ENCODE results near the gene HMCN2. TPM values are rescaled to one million over a fixed set of nuclear protein-coding genes. Genes with fewer than 3 reads are reported as not detected.

The HMCN2 gene
- total RNA-seq, 1 donor from 2014 or later, result not detected

- Mint-ChIP-seq H3K36me3 (ENCODE audit: low read depth) (no peaks in the 10 kb centered on the region), H3K27me3 (peaks cover 37% of the 10 kb centered on the region), H3K4me1 (no peaks in the 10 kb centered on the region), H3K27ac (no peak overlapping the region), H3K4me3 (no peak overlapping the region), H3K9me3 (no peaks in the 10 kb centered on the region)
- no peak for ATAC-seq (ENCODE audit: low read depth)
- ChIA-PET CTCF (no interaction called here), POLR2A (interaction anchor here (0.6 kb wide), 1 partner anchor 621 kb away, joined by 3 read pairs; no protein-coding TSS in a partner anchor)
- intact Hi-C loops (cut with micrococcal nuclease), result no loop called here
- TF ChIP-seq CTCF (IDR thresholded peaks at IDR 0.05), result no peak
- no peak for DNase-seq
Measured at GRCh38 chr9:130287736-130288135, 22.2 kb downstream of the HMCN2 start.

- CTCF ChIA-PET, result no interaction called here
- H3K36me3 Mint-ChIP-seq (ENCODE audit: low read depth), result no peaks in the 10 kb centered on the region
- peaks cover 38% of the 10 kb centered on the region for H3K27me3 Mint-ChIP-seq
- H3K4me1 Mint-ChIP-seq, result no peaks in the 10 kb centered on the region
- no peak for TF ChIP-seq CTCF (IDR thresholded peaks at IDR 0.05)
- DNase-seq (no peak), ATAC-seq (ENCODE audit: low read depth) (no peak)
- no peak overlapping the region for H3K27ac Mint-ChIP-seq
- POLR2A ChIA-PET, result interaction anchor here (0.6 kb wide), 1 partner anchor 622 kb away, joined by 3 read pairs; no protein-coding TSS in a partner anchor
- intact Hi-C loops (cut with micrococcal nuclease), result no loop called here
- H3K9me3 Mint-ChIP-seq, result no peaks in the 10 kb centered on the region
- H3K4me3 Mint-ChIP-seq, result no peak overlapping the region
Measured at GRCh38 chr9:130288393-130288792, 22.8 kb downstream of the HMCN2 start.

- CTCF ChIA-PET, result no interaction called here
- no peak for TF ChIP-seq CTCF (IDR thresholded peaks at IDR 0.05)
Measured at GRCh38 chr9:130288926-130289690, 23.5 kb downstream of the HMCN2 start.

GRCh38 chr9:130289711-130290241, 24.2 kb downstream of the HMCN2 start:
- no peak for DNase-seq
- intact Hi-C loops (cut with micrococcal nuclease), result no loop called here
- no peak overlapping the region for H3K27ac Mint-ChIP-seq
- no peak for TF ChIP-seq CTCF (IDR thresholded peaks at IDR 0.05)
- H3K36me3 Mint-ChIP-seq (ENCODE audit: low read depth), result no peaks in the 10 kb centered on the region
- no peak for ATAC-seq (ENCODE audit: low read depth)
- CTCF ChIA-PET, result no interaction called here
- no peaks in the 10 kb centered on the region for H3K4me1 Mint-ChIP-seq
- no peaks in the 10 kb centered on the region for H3K9me3 Mint-ChIP-seq
- POLR2A ChIA-PET, result no interaction called here
- H3K4me3 Mint-ChIP-seq, result no peak overlapping the region
- peaks cover 45% of the 10 kb centered on the region for H3K27me3 Mint-ChIP-seq

More at GRCh38 chr9:130288926-130289690, 23.5 kb downstream of the HMCN2 start:
- H3K4me3 Mint-ChIP-seq, result no peak overlapping the region
- no peak for ATAC-seq (ENCODE audit: low read depth)
- no peaks in the 10 kb centered on the region for H3K4me1 Mint-ChIP-seq
- H3K9me3 Mint-ChIP-seq, result no peaks in the 10 kb centered on the region
- no peak for DNase-seq
- H3K36me3 Mint-ChIP-seq (ENCODE audit: low read depth), result no peaks in the 10 kb centered on the region
- POLR2A ChIA-PET, result no interaction called here
- intact Hi-C loops (cut with micrococcal nuclease), result no loop called here
- H3K27me3 Mint-ChIP-seq, result peaks cover 45% of the 10 kb centered on the region
- no peak overlapping the region for H3K27ac Mint-ChIP-seq

GRCh38 chr9:130290291-130291181, 25.0 kb downstream of the HMCN2 start:
- POLR2A ChIA-PET, result interaction anchor here (0.6 kb wide), 1 partner anchor 500 kb away, joined by 3 read pairs; no protein-coding TSS in a partner anchor
- Mint-ChIP-seq H3K4me1 (no peaks in the 10 kb centered on the region), H3K27ac (no peak overlapping the region), H3K27me3 (peaks cover 45% of the 10 kb centered on the region), H3K36me3 (ENCODE audit: low read depth) (no peaks in the 10 kb centered on the region), H3K4me3 (no peak overlapping the region), H3K9me3 (no peaks in the 10 kb centered on the region)
- intact Hi-C loops (cut with micrococcal nuclease), result no loop called here
- DNase-seq (no peak), ATAC-seq (ENCODE audit: low read depth) (no peak)
- no peak for TF ChIP-seq CTCF (IDR thresholded peaks at IDR 0.05)
- CTCF ChIA-PET, result no interaction called here

Measured in activated B cell treated with CpG ODN at 0.5 μM for 24 hours (primary cell).